HG03354 (cell line): Measurements from ENCODE around the gene B3GNT5.

Experiments
- ATAC-seq: cut with Tn5 transposase; IDR thresholded peaks from one replicate; pipeline ENCODE4 v1.9.1; 2021; ENCODE audit warnings: mild to moderate bottlenecking; ENCODE audit not compliant: unreplicated experiment, poor library complexity, severe bottlenecking

Gene B3GNT5

GRCh38 chr3:183313351-183313750 is 60.3 kb downstream of the B3GNT5 start:
- no peak for ATAC-seq

- no peak for ATAC-seq
These were observed 60.7 kb downstream of the B3GNT5 start for GRCh38 chr3:183313764-183314163.

GRCh38 chr3:183315739-183316138 is 62.7 kb downstream of the B3GNT5 start:
- no peak for ATAC-seq

- no peak for ATAC-seq
These were observed 64.2 kb downstream of the B3GNT5 start for GRCh38 chr3:183317271-183317670.

- no peak for ATAC-seq
These were observed 65.1 kb downstream of the B3GNT5 start for GRCh38 chr3:183317886-183318865.

- no peak for ATAC-seq
These were observed 65.8 kb downstream of the B3GNT5 start for GRCh38 chr3:183318877-183319276.

- no peak for ATAC-seq
These were observed 66.3 kb downstream of the B3GNT5 start for GRCh38 chr3:183319371-183319770.
